ENCODE results near the gene ARAP2. TPM values are rescaled to one million over a fixed set of nuclear protein-coding genes. Genes with fewer than 3 reads are reported as not detected.

The ARAP2 gene
- total and polyA plus RNA-seq, 2 donors (not counting 3 experiments of a cell fraction or from before 2014, with no cell fraction given), result not detected

DNA sequence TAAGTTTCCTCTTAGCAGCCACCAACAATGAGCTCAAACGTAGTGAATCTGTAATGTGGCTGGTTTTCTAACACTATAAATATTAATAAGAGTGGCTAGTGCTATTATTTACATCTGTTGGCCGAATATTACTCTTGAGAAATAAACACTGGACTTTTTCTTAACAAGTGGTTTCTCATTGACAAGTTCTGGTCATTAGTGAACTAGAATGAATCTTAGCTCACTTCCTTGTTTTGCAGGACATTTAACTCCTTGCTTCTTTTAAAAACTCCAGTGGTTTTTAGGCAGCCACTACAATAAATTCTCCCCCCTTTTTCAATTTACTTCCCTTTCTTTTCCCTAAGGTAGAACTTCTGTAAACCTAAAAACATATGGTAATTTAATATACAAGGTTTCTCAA lies 177.2 kb downstream of the ARAP2 start:
- Histone ChIP-seq H3K4me1 (ENCODE audit: control insufficient read depth, extremely low read depth, insufficient read depth, low read length) (no peaks in the 10 kb centered on the region), H3K79me2 (ENCODE audit: control insufficient read depth, insufficient read depth, low read length) (no peaks in the 10 kb centered on the region), H3K4me3 (replicated peaks in 1 of 3; ENCODE audit: insufficient read depth in 1 of 3, low read depth in 1 of 3, low read length in 3 of 3) (no peak overlapping the region), H3K27ac (ENCODE audit: insufficient read depth, low read depth, low read length) (no peak overlapping the region), H2AFZ (ENCODE audit: low read depth, low read length) (no peak overlapping the region), H3K9me3 (replicated peaks; ENCODE audit: control insufficient read depth, insufficient read depth, low read length) (no peaks in the 10 kb centered on the region), H3K9me1 (replicated peaks; ENCODE audit: control insufficient read depth, extremely low read depth, insufficient read depth, low read length) (no peaks in the 10 kb centered on the region), H4K20me1 (replicated peaks; ENCODE audit: control insufficient read depth, extremely low read depth, insufficient read depth, low read length) (no peaks in the 10 kb centered on the region), H3K9ac (replicated peaks; ENCODE audit: extremely low read depth, insufficient read depth, low read length) (no peak overlapping the region), H3K4me2 (ENCODE audit: insufficient read depth, low read length) (no peak overlapping the region), H3K36me3 (ENCODE audit: control insufficient read depth in 2 of 2, extremely low read depth in 1 of 2, insufficient read depth in 2 of 2, low read length in 2 of 2) (no peaks in the 10 kb centered on the region), H3K27me3 (ENCODE audit: control insufficient read depth in 2 of 2, insufficient read depth in 2 of 2, low read length in 2 of 2) (no peaks in the 10 kb centered on the region)
- ChIA-PET POLR2A (no interaction called here), CTCF (no interaction called here)
- intact Hi-C loops (cut with micrococcal nuclease), result no loop called here
- DNase-seq (ENCODE audit: low read depth, low spot score) (no peak), FAIRE-seq (no peak)
- no TSS peak for BruUV-seq (replicated peaks)
- TF ChIP-seq, protein P1, sequence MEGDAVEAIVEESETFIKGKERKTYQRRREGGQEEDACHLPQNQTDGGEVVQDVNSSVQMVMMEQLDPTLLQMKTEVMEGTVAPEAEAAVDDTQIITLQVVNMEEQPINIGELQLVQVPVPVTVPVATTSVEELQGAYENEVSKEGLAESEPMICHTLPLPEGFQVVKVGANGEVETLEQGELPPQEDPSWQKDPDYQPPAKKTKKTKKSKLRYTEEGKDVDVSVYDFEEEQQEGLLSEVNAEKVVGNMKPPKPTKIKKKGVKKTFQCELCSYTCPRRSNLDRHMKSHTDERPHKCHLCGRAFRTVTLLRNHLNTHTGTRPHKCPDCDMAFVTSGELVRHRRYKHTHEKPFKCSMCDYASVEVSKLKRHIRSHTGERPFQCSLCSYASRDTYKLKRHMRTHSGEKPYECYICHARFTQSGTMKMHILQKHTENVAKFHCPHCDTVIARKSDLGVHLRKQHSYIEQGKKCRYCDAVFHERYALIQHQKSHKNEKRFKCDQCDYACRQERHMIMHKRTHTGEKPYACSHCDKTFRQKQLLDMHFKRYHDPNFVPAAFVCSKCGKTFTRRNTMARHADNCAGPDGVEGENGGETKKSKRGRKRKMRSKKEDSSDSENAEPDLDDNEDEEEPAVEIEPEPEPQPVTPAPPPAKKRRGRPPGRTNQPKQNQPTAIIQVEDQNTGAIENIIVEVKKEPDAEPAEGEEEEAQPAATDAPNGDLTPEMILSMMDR (IDR thresholded peaks at IDR 0.05; ENCODE audit: extremely low read depth in 1 of 2, insufficient read depth in 1 of 2, low read depth in 1 of 2, low read length in 2 of 2), result no peak
- TF ChIP-seq POLR2AphosphoS5 (IDR thresholded peaks at IDR 0.05; ENCODE audit: insufficient read depth, low read depth, low read length) (no peak), EZH2 (IDR thresholded peaks at IDR 0.05; ENCODE audit: borderline replicate concordance, low read depth, low read length, severe bottlenecking) (no peak), GATA2 (IDR thresholded peaks at IDR 0.05; ENCODE audit: insufficient read depth, insufficient read length, low read depth, low read length) (no peak), JUN (IDR thresholded peaks at IDR 0.05; ENCODE audit: borderline replicate concordance, insufficient read depth, insufficient read length, low read depth) (no peak)
- TF ChIP-seq, protein P2, sequence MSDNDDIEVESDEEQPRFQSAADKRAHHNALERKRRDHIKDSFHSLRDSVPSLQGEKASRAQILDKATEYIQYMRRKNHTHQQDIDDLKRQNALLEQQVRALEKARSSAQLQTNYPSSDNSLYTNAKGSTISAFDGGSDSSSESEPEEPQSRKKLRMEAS (IDR thresholded peaks at IDR 0.05; ENCODE audit: insufficient read depth, insufficient read length), result no peak
- dilution Hi-C loops (cut with MboI; ENCODE audit: extremely low pct_ligation_motif_present, low sequenced_read_pairs), result no loop called here

All from endothelial cell of umbilical vein (primary cell).